ENCODE data around the gene FARP1. TPM values are rescaled to one million over a fixed set of nuclear protein-coding genes. Genes with fewer than 3 reads are reported as not detected.

The FARP1 gene
- total and polyA plus RNA-seq, 3 experiments from 2014 or later: 0.16 to 0.27 (median 0.26) TPM

- H3K27me3 Mint-ChIP-seq: peaks cover 8 to 15% of the 10 kb centered on the region in 2 donors
- POLR2A ChIA-PET: no interaction called here
- peaks cover 0 to 1% (median 0%) of the 10 kb centered on the region in 3 donors for H3K36me3 Mint-ChIP-seq
- Histone ChIP-seq H3K36me3 (ENCODE audit: insufficient read depth, low read length) (no peaks in the 10 kb centered on the region), H3K4me1 (ENCODE audit: insufficient read depth, low read length) (no peaks in the 10 kb centered on the region), H3K4me3 (ENCODE audit: low read length) (no peak overlapping the region), H3K27me3 (ENCODE audit: insufficient read depth, low read length, poor library complexity, severe bottlenecking) (no peaks in the 10 kb centered on the region), H3K9me3 (ENCODE audit: low read length) (no peaks in the 10 kb centered on the region), H3K27ac (ENCODE audit: low read depth, low read length) (no peak overlapping the region)
- H3K9me3 Mint-ChIP-seq: peaks cover 0 to 3% (median 0%) of the 10 kb centered on the region in 5 donors
- no peak overlapping the region for H3K4me3 Mint-ChIP-seq
- DNase-seq: no peak
- CTCF ChIA-PET: no interaction called here
- H3K27ac Mint-ChIP-seq: no peak overlapping the region
- no peaks in the 10 kb centered on the region for H3K4me1 Mint-ChIP-seq
These were observed 73.3 kb downstream of the FARP1 start for GRCh38 chr13:98216135-98216565.

- Mint-ChIP-seq H3K9me3 (no peaks in the 10 kb centered on the region), H3K27me3 (peaks cover 8 to 15% of the 10 kb centered on the region in 2 donors), H3K4me3 (no peak overlapping the region), H3K4me1 (no peaks in the 10 kb centered on the region), H3K27ac (no peak overlapping the region), H3K36me3 (peaks cover 0 to 1% (median 0%) of the 10 kb centered on the region in 3 donors)
- Histone ChIP-seq H3K36me3 (ENCODE audit: insufficient read depth, low read length) (no peaks in the 10 kb centered on the region), H3K4me3 (ENCODE audit: low read length) (no peak overlapping the region), H3K27ac (ENCODE audit: low read depth, low read length) (no peak overlapping the region), H3K9me3 (ENCODE audit: low read length) (no peaks in the 10 kb centered on the region), H3K4me1 (ENCODE audit: insufficient read depth, low read length) (no peaks in the 10 kb centered on the region), H3K27me3 (ENCODE audit: insufficient read depth, low read length, poor library complexity, severe bottlenecking) (no peaks in the 10 kb centered on the region)
- ChIA-PET CTCF (no interaction called here), POLR2A (no interaction called here)
- no peak for DNase-seq
These were observed 73.9 kb downstream of the FARP1 start for GRCh38 chr13:98216711-98217285.

- Histone ChIP-seq H3K4me3 (ENCODE audit: low read length) (no peak overlapping the region), H3K27me3 (ENCODE audit: insufficient read depth, low read length, poor library complexity, severe bottlenecking) (no peaks in the 10 kb centered on the region), H3K4me1 (ENCODE audit: insufficient read depth, low read length) (no peaks in the 10 kb centered on the region), H3K27ac (ENCODE audit: low read depth, low read length) (no peak overlapping the region), H3K9me3 (ENCODE audit: low read length) (no peaks in the 10 kb centered on the region), H3K36me3 (ENCODE audit: insufficient read depth, low read length) (no peaks in the 10 kb centered on the region)
- H3K4me3 Mint-ChIP-seq: no peak overlapping the region
- H3K9me3 Mint-ChIP-seq: no peaks in the 10 kb centered on the region
- ChIA-PET POLR2A (no interaction called here), CTCF (no interaction called here)
- no peak overlapping the region for H3K27ac Mint-ChIP-seq
- no peaks in the 10 kb centered on the region for H3K4me1 Mint-ChIP-seq
- peaks cover 0 to 1% (median 0%) of the 10 kb centered on the region in 3 donors for H3K36me3 Mint-ChIP-seq
- peaks cover 8 to 19% of the 10 kb centered on the region in 2 donors for H3K27me3 Mint-ChIP-seq
- DNase-seq: no peak
These were observed 74.7 kb downstream of the FARP1 start for GRCh38 chr13:98217597-98217996.

- Mint-ChIP-seq H3K4me1 (no peaks in the 10 kb centered on the region), H3K9me3 (no peaks in the 10 kb centered on the region), H3K36me3 (peaks cover 0 to 1% (median 0%) of the 10 kb centered on the region in 3 donors), H3K27me3 (peaks cover 4 to 24% of the 10 kb centered on the region in 2 donors), H3K27ac (no peak overlapping the region), H3K4me3 (no peak overlapping the region)
- ChIA-PET CTCF (no interaction called here), POLR2A (no interaction called here)
- Histone ChIP-seq H3K36me3 (ENCODE audit: insufficient read depth, low read length) (no peaks in the 10 kb centered on the region), H3K4me3 (ENCODE audit: low read length) (no peak overlapping the region), H3K4me1 (ENCODE audit: insufficient read depth, low read length) (no peaks in the 10 kb centered on the region), H3K27ac (ENCODE audit: low read depth, low read length) (no peak overlapping the region), H3K27me3 (ENCODE audit: insufficient read depth, low read length, poor library complexity, severe bottlenecking) (no peaks in the 10 kb centered on the region), H3K9me3 (ENCODE audit: low read length) (no peaks in the 10 kb centered on the region)
- no peak for DNase-seq
These were observed 76.8 kb downstream of the FARP1 start for GRCh38 chr13:98219685-98220084.

GRCh38 chr13:98220271-98220791 is 77.4 kb downstream of the FARP1 start:
- no peaks in the 10 kb centered on the region for H3K9me3 ChIP-seq (ENCODE audit: low read length)
- no peak overlapping the region for H3K27ac ChIP-seq (ENCODE audit: low read depth, low read length)
- POLR2A ChIA-PET: no interaction called here
- no peaks in the 10 kb centered on the region for H3K27me3 ChIP-seq (ENCODE audit: insufficient read depth, low read length, poor library complexity, severe bottlenecking)
- CTCF ChIA-PET: no interaction called here
- no peaks in the 10 kb centered on the region for H3K4me1 ChIP-seq (ENCODE audit: insufficient read depth, low read length)
- H3K36me3 ChIP-seq (ENCODE audit: insufficient read depth, low read length): no peaks in the 10 kb centered on the region
- Mint-ChIP-seq H3K4me1 (no peaks in the 10 kb centered on the region), H3K36me3 (peaks cover 0 to 1% (median 0%) of the 10 kb centered on the region in 3 donors), H3K27me3 (peaks cover 4 to 24% of the 10 kb centered on the region in 2 donors), H3K27ac (no peak overlapping the region), H3K9me3 (no peaks in the 10 kb centered on the region), H3K4me3 (no peak overlapping the region)
- no peak overlapping the region for H3K4me3 ChIP-seq (ENCODE audit: low read length)
- DNase-seq: no peak

- H3K36me3 ChIP-seq (ENCODE audit: insufficient read depth, low read length): no peaks in the 10 kb centered on the region
- H3K27me3 Mint-ChIP-seq: peaks cover 7 to 28% of the 10 kb centered on the region in 2 donors
- no peak for DNase-seq
- H3K36me3 Mint-ChIP-seq: peaks cover 0 to 1% (median 0%) of the 10 kb centered on the region in 3 donors
- ChIA-PET CTCF (no interaction called here), POLR2A (no interaction called here)
- H3K4me3 ChIP-seq (ENCODE audit: low read length): no peak overlapping the region
- no peaks in the 10 kb centered on the region for H3K4me1 Mint-ChIP-seq
- H3K4me3 Mint-ChIP-seq: no peak overlapping the region
- H3K9me3 ChIP-seq (ENCODE audit: low read length): no peaks in the 10 kb centered on the region
- H3K27me3 ChIP-seq (ENCODE audit: insufficient read depth, low read length, poor library complexity, severe bottlenecking): no peaks in the 10 kb centered on the region
- no peak overlapping the region for H3K27ac ChIP-seq (ENCODE audit: low read depth, low read length)
- H3K4me1 ChIP-seq (ENCODE audit: insufficient read depth, low read length): no peaks in the 10 kb centered on the region
- no peak overlapping the region for H3K27ac Mint-ChIP-seq
- H3K9me3 Mint-ChIP-seq: no peaks in the 10 kb centered on the region
These were observed 78.3 kb downstream of the FARP1 start for GRCh38 chr13:98221234-98221633.

- H3K27me3 Mint-ChIP-seq: peaks cover 10 to 27% of the 10 kb centered on the region in 2 donors
- POLR2A ChIA-PET: no interaction called here
- CTCF ChIA-PET: no interaction called here
These were observed 79.2 kb downstream of the FARP1 start for GRCh38 chr13:98222081-98222554.

GRCh38 chr13:98222816-98223215 is 79.9 kb downstream of the FARP1 start:
- H3K4me3 ChIP-seq (ENCODE audit: low read length): no peak overlapping the region
- no peak overlapping the region for H3K27ac ChIP-seq (ENCODE audit: low read depth, low read length)
- ChIA-PET POLR2A (no interaction called here), CTCF (no interaction called here)
- H3K27me3 ChIP-seq (ENCODE audit: insufficient read depth, low read length, poor library complexity, severe bottlenecking): no peaks in the 10 kb centered on the region
- Mint-ChIP-seq H3K36me3 (no peaks in the 10 kb centered on the region), H3K9me3 (no peaks in the 10 kb centered on the region), H3K4me3 (no peak overlapping the region), H3K4me1 (no peaks in the 10 kb centered on the region), H3K27me3 (peaks cover 10 to 27% of the 10 kb centered on the region in 2 donors), H3K27ac (no peak overlapping the region)
- H3K36me3 ChIP-seq (ENCODE audit: insufficient read depth, low read length): no peaks in the 10 kb centered on the region
- H3K9me3 ChIP-seq (ENCODE audit: low read length): no peaks in the 10 kb centered on the region
- DNase-seq: no peak
- H3K4me1 ChIP-seq (ENCODE audit: insufficient read depth, low read length): no peaks in the 10 kb centered on the region

More at GRCh38 chr13:98222081-98222554, 79.2 kb downstream of the FARP1 start:
- Histone ChIP-seq H3K9me3 (ENCODE audit: low read length) (no peaks in the 10 kb centered on the region), H3K4me1 (ENCODE audit: insufficient read depth, low read length) (no peaks in the 10 kb centered on the region), H3K27me3 (ENCODE audit: insufficient read depth, low read length, poor library complexity, severe bottlenecking) (no peaks in the 10 kb centered on the region), H3K27ac (ENCODE audit: low read depth, low read length) (no peak overlapping the region), H3K4me3 (ENCODE audit: low read length) (no peak overlapping the region), H3K36me3 (ENCODE audit: insufficient read depth, low read length) (no peaks in the 10 kb centered on the region)
- Mint-ChIP-seq H3K4me1 (no peaks in the 10 kb centered on the region), H3K4me3 (no peak overlapping the region), H3K9me3 (no peaks in the 10 kb centered on the region), H3K27ac (no peak overlapping the region), H3K36me3 (no peaks in the 10 kb centered on the region)
- DNase-seq: no peak

All from CD8-positive, alpha-beta memory T cell (primary cell).